HG02798 (cell line): ENCODE data around the gene IFITM5.

Experiments
- ATAC-seq: cut with Tn5 transposase; IDR thresholded peaks from one replicate; pipeline ENCODE4 v1.9.1; 2021; ENCODE audit warnings: mild to moderate bottlenecking; ENCODE audit not compliant: unreplicated experiment, poor library complexity

Gene IFITM5

DNA sequence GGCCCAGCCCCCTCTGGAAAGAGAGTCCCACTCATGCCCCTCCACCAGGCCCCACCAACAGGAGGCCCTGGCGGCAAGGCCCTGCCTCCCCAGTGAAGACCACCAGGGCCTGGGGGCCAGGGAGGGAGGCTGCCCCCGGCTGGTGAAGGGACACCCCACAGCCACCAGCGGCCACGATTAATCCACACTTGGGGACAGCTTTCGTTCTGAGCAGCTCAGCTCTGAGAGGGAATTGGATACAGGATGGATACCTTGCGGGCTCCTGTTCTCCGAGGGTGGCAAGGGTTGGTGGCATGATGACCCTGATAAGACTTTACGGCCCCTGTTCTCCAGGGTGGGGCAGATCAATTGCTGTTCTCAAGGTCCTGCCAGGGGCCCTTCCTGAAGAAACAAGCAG, 28.0 kb downstream of the IFITM5 start:
- no peak for ATAC-seq

DNA sequence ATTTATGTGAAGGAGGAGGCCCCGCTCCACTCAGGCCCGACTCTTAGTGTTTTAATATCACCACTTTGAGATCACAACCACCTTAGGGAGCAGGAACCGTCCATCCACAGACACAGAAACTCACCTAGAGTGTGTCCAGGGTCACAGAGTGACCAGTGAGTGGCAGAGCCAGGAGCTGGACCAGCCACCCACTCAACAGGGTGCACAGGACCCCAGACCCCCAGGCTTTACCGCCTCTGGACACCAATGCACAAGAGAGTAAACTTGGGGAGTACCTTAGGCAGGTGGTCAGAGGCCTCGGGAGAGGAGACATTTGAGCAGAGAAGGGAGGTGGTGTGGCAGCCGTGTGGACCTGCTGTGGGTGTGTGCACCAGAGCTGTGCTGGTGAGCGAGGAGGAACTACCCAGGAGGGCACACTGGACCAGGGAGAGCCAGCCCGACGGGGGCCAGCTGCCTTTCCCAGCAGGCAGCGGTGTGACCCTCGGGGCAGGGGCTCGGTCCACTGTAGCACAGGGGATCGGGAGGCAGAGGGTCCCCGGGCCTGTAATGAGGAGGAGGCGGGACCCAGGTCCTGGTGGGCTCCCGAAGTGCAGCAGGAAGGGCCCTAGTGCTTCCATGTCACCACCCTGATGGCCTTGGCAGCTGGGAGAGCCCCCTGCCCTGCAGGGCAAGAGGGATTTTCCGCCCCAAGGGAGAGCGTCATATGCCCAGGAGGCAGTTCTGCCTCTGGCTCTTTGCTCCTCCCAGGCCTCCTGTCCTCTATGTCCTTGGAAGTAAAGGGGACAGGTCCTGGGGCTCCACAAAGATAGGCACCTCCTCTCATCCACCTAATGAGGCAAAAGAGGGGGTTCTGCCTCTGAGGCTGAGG, 28.6 kb downstream of the IFITM5 start:
- ATAC-seq, result no peak

DNA sequence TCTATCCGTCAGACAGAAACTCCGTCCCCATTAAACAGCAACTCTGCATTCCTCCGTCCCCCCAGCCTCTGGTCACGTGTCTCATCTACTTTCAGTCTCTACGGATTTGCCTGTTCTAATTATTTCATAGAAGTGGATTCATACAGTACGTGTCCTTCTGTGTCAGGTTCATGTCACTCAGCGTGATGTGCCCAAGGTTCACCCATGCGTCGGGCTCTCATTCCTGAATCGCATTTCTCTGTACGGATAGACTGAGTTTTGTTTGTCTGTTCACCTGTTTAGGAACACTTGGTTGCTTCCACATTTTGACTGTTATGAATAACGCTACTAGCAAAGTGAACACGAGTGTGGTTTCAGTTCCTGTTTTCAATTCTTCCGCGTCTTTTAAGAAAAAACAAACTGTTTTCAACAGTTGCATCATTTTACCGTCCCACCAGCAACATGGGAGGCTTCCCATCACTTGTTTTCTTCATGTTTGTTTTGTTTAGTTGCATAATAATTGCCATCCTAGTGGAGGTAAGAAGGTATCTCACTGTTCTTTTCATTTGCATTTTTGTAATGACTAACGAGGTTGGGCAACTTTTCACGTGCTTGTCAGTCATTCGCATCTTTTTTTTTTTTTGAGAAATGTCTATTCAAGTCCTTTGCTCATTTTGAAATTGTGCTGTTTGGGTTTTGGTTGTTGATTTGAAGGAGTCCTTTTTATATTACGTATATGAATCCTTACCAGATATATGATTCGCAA, 30.0 kb downstream of the IFITM5 start:
- peak; percentile 78 for ATAC-seq

DNA sequence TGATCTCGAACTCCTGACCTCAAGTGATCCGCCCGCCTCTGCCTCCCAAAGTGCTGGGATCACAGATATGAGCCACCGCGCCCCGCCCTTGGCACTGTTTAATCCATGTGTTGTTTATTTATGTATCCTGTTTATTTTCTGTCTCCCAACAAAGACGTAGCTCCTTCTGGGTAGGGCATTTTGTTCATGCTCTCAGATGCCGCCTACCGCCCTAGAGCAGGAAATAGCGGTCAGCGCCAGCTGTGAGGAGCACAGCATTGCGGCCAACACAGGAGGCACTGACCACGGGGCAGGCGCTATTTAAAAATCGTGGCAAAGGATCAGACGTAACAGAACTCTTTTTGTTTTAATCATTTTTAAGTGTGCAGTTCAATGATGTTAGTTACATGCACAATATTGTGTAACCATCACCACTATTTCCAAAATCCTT, 30.6 kb downstream of the IFITM5 start:
- ATAC-seq, result peak; percentile 52

DNA sequence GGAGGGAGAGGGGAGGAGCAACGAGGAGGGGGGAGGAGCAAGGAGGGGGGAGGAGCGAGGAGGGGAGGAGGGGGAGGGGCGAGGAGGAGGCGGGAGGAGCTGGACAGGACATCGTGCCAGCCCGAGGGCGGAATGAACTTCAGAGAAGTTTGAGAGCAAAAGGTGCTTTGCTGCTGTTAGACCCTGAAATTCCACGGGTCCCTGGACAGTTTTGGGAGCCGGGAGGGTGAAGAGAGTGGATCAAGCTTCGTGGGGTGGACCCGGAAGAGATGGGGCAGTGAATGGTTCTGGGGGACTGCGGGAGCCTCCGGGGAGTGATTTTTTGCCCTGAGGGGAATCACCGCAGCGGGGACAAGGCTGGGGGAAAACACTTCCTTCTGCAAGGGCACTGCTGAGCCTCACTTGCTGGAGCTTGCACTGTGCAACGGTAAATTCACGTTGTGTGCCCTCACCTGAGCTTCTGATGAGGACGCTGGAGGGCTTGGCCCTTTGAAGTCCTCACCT, 31.8 kb downstream of the IFITM5 start:
- no peak for ATAC-seq

DNA sequence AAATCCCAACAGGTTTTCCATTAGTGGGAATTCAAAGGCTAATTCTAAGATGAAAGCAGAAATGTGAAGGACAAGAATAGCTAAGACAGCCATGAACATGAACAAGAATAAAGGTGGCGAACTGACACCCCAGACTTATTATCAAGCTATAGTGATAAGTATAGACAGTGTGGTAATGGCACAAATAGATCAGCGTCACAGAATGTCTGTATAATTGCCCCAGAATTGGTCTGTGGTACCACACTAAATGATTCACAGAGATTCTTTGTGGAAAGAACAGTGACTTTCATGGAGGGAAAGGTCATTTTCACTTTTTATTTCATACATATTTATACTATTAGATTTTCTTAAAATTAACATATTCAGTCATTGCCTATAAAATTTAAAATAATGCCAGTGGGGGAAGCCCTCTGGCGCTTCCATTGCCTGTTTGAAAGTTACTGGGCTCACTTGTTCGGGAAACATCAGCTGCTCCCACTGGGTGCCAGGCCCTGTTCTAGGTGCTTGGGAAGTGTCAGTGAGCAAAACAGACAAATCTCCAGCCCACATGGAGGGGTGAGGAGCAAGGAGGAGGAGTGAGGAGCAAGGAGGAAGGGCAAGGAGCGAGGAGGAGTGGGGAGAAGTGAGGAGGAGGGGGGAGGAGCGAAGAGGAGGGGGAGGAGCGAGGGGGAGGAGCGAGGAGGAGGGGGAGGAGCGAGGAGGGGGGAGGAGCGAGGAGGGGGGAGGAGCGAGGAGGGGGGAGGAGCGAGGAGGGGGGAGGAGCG, 32.5 kb downstream of the IFITM5 start:
- no peak for ATAC-seq

DNA sequence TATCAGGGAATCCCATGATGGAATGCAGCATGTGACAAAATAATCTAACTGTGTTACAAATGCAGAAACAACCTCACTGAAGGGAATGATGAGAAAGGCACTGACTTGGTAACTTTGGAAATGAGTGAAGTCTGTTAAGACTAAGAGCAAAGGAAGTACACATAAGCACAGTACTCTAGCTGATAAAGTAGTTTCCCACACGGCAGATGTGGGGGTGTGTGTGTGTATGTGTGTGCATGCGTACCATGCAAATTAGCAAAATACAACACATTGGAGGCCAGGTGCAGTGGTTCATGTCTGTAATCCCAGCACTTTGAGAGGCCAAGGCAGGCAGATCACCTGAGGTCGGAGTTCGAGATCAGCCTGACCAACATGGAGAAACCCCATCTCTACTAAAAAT, 37.7 kb downstream of the IFITM5 start:
- ATAC-seq, result no peak

DNA sequence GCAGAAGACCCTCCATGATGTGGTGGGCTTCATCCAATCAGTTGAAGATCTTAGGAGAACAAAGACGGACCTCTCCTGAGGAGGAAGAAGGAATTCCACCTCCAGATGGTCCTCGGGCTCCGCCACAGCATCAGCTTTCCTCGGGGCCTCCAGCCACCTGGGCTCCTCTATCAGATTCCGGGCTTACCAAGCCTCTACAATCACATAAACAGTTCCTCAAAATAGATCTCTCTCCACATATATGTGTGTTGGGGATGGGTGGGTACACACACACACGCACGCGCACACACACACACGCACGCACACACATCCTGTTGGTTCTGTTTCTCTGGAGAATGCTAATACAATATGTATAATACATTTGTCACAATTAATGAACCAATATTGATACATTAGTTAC, 39.9 kb downstream of the IFITM5 start:
- no peak for ATAC-seq

DNA sequence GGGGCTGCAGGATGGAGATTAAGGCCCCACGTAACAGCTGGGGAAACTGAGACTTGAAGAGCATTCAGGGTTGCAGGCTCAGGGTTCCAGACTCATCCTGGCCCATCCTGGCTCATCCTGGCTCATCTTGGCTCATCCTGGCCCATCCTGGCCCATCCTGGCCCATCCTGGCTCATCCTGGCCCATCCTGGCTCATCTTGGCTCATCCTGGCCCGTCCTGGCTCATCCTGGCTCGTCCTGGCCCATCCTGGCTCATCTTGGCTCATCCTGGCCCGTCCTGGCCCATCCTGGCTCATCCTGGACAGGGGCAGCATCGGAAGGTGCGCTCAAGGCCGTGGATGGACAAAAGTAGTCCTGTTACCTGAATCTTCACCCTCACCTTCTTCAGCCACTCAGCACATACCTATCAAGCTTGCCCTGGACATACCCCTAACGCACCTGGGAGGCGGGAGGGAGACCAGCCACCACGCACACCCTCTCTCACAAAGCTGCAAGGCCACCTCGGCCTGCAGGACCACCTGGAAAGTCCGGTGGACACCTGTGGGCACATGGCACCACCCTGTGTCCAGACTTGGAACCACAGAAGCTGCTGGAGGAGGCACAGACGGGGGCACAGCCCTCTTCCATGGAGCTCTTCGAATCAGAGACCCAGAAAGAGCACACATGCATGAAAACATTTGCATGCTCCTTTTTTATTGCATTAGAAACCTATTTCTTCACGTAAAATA, 41.4 kb downstream of the IFITM5 start:
- no peak for ATAC-seq

DNA sequence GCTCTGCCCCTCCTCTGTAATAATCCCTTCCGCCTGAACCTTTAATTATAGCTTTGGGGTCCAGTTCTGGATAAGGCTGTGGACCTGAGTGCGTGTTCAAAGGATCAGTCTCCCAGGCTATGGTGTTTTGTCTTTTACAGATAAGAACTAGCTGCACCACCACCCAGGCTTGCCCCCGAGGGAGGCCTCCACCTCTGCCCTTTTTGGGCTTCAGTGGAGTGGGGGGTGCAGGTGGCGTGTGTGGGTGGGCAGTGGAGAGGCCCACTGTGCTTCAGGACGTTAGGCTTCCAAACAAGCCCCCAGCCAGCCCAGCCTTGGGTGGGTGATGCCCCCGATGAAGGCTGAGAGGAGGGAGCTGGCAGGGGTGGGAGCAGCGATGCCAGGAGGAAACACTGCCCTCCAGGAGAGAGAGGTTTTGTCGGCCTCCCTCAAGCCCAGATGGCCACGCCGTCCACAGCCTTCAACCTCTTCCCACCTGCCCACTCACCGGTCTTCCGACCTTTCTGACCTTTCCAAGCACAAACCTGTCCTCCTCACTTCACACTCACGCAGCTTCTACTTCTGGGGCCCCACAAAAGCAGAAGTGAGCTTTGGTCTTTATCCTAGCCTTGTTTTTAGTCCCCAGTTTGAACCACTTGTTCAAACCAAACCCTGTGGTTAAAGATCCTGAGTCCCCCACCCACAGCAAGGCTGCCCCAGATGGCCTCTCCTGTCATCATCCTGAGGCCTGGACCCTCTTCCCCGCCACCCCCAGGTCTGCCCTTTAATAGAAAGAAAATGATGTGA, 42.2 kb downstream of the IFITM5 start:
- no peak for ATAC-seq

DNA sequence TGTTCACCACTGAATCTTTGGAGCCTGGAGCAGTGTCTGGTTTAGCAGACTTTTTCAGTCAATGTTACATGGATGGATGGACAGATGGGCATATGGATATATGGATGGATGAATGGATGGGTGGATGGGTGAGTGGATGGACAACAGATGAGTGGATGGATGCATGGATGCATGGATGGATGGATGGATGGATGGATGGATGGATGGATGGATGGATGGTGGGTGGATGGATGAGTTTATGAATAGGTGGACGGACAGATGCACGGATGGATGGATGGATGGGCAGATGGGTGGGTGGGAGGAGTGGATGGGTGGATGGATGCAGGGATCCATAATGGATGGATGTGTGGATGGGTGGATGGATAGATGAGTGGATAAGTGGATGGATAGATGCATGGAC, 43.5 kb downstream of the IFITM5 start:
- ATAC-seq, result no peak

DNA sequence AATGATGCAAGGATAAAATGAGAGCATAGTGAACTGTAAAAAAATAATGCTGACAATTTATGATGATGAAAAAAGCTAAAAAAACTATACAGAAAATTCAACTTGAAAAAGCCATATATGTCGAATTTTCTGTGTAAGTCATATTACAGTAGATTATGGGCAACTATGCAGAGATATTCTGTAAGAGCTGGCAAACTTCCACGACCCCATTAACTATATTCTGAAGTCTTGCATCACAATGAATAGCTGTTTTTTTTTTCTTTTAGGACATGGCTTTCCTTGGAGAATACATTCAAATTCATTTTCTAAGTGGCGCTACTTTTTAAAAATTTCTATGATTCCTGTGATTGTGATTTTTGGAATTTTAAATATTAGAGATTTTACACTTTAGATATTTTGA, 44.1 kb downstream of the IFITM5 start:
- ATAC-seq, result no peak

DNA sequence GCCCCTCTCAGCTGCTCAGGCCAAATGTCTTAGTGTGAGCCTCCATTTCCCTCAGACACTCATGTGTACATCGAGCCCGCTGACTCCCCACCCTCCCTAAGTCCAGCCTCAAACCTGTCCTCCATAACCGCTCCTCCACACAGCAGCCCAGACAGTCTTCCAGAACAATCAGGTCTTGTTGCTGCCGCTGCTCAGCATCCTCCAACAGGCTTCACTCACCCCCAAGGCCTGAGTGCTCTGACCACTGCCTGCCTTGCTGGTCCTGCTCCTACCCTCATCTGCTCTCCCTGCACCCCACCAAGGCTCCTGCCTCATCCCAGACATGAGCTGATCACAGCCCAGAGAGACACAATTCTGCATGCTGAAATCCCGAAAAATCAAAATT, 45.4 kb downstream of the IFITM5 start:
- no peak for ATAC-seq

DNA sequence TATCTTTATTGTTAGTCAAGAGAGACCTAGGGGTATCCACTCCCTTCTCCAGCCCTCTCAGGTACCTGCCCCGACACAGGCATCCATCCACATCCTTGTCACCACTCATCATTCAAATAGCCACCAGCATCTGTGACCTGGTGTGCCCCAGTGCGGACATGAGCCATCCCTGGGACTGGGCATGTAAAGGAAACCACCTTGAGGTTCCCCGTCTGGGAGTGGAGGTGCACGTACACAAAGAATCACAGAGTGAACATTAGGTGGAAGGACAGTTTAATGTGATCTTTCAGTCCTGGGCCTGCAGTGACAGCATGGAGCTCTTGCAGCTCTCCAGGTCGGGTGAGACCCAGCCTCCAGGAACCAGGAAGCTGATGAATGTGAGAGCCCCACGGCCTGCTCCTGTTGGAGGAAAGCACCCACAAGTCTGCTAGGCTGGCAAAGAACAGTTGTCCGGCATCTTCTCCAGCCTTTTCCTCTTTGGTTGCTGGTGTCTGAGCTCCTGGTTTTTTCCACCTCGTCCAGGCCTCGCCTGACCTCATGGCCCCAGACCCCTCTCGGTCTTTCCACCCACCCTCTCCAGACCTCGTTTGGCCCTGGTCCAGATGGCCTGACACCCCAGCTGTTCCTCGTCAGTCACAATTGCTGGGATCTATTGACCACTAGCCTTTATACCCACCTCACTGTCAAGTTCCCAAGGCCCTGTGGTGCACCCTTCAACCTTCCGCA, 46.0 kb downstream of the IFITM5 start:
- ATAC-seq, result no peak

DNA sequence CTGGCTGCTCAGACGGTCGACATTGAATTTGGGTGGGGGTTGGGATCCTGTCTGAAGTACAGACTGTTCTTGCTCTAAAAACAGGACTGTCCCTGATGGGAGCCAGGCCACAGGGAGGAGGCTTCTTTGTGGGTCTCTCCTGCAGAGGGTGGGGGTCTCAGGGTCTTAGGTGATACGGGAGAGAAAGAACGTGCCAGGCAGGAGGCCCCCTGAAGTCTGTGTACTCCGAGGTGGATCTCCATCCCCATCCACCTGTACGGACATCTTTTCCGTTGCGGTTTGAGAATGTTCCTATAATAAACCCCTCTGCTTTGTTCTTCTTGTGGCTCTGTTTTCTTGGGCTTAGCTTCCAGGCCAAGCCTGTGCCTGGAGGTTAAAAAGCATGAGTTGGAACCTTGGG, 46.7 kb downstream of the IFITM5 start:
- ATAC-seq, result no peak

DNA sequence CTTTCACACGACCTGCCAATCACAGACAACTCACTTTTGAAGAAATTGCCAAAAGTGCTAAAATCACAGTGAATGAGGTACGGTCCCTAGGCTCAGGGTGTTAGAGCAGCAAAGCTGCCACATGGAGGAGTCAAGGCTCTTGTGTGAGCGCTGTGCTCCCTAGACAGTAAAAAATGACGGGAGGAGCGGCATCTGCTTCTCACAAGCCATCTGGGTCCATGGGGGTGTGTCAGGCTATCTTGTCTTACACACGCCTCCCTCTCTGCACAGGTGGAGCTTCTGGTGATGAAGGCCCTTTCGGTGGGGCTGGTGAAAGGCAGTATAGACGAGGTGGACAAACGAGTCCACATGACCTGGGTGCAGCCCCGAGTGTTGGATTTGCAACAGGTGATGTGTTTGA, 47.8 kb downstream of the IFITM5 start:
- no peak for ATAC-seq

DNA sequence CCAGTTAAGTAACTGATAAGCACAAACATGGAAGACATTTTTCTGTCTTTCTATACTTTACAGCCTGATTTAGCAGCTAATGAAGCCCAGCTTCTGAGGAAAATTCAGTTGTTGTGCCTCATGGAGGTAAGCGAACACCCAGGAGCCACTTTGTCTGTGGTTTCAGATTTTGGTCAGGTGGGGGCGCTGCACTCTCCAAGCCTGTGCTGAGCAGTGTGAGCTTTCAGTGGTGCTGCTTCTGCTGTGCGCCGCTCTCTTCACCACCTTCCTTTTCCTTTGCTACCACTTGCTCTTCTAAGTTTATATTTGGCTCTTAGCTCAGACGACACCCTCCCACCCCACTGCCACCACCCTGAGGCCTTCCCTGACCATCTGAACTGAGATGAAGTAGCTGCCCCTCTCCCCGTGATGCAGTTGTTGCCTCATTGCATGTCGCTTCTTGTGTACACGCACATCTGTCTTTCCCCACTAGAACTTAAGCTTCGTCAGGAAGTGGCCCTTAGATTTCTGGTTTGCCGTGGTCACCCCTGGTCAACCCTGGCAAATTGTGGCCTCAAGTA, 48.5 kb downstream of the IFITM5 start:
- no peak for ATAC-seq

DNA sequence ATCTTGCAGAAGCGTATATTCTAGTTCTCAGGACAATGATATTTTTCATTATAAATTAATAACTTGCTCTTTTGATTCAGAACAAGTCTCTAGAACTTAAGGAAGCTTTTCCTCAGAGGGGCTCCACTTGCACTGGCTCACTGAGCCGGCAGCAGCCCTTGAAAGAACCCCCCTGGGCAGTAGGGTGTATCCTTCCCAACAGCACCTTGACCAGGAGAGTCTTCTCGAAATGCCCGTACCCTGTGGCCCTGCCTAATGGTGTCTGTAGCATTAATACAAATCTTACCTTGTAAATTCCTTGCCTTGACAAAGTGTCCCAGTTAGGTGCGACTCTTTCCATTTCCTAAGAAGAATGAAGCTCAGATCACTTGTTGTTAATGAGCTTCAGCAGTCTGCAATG, 49.1 kb downstream of the IFITM5 start:
- no peak for ATAC-seq
